ENCODE results near the gene KRTAP10-10. TPM values are rescaled to one million over a fixed set of nuclear protein-coding genes. Genes with fewer than 3 reads are reported as not detected.

KRTAP10-10 gene
- total RNA-seq, 1 experiment from 2014 or later: not detected

DNA sequence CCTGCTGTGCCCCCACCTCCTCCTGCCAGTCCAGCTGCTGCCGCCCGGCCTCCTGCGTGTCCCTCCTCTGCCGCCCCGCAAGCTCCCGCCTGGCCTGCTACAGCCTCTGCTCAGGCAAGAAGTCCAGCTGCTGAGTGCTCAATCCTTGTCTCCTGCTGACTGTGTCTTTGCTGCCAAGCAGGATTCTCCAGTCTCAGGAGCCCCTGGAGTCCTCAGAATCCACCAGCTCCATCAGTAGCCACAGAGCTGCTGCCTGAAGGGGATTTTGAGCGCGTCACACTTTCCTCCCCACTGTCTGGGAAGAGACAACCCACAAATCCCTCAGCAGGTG lies 10.0 kb downstream of the KRTAP10-10 start:
- CTCF ChIA-PET: no interaction called here
- intact Hi-C loops (cut with micrococcal nuclease): no loop called here
- Mint-ChIP-seq H3K36me3 (ENCODE audit: insufficient read depth, unreplicated experiment) (no peaks in the 10 kb centered on the region), H3K4me3 (ENCODE audit: unreplicated experiment) (no peak overlapping the region), H3K27ac (ENCODE audit: low read depth, unreplicated experiment) (no peak overlapping the region), H3K27me3 (ENCODE audit: insufficient read depth, unreplicated experiment) (peaks cover 23% of the 10 kb centered on the region), H3K4me1 (ENCODE audit: insufficient read depth, unreplicated experiment) (no peaks in the 10 kb centered on the region), H3K9me3 (ENCODE audit: unreplicated experiment) (peaks cover 16% of the 10 kb centered on the region)
- TF ChIP-seq, protein P1, sequence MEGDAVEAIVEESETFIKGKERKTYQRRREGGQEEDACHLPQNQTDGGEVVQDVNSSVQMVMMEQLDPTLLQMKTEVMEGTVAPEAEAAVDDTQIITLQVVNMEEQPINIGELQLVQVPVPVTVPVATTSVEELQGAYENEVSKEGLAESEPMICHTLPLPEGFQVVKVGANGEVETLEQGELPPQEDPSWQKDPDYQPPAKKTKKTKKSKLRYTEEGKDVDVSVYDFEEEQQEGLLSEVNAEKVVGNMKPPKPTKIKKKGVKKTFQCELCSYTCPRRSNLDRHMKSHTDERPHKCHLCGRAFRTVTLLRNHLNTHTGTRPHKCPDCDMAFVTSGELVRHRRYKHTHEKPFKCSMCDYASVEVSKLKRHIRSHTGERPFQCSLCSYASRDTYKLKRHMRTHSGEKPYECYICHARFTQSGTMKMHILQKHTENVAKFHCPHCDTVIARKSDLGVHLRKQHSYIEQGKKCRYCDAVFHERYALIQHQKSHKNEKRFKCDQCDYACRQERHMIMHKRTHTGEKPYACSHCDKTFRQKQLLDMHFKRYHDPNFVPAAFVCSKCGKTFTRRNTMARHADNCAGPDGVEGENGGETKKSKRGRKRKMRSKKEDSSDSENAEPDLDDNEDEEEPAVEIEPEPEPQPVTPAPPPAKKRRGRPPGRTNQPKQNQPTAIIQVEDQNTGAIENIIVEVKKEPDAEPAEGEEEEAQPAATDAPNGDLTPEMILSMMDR (IDR thresholded peaks at IDR 0.05; ENCODE audit: unreplicated experiment): no peak
- POLR2A ChIA-PET: no interaction called here
- BruUV-seq (replicated peaks): no TSS peak
- no peak for DNase-seq (ENCODE audit: unreplicated experiment)

DNA sequence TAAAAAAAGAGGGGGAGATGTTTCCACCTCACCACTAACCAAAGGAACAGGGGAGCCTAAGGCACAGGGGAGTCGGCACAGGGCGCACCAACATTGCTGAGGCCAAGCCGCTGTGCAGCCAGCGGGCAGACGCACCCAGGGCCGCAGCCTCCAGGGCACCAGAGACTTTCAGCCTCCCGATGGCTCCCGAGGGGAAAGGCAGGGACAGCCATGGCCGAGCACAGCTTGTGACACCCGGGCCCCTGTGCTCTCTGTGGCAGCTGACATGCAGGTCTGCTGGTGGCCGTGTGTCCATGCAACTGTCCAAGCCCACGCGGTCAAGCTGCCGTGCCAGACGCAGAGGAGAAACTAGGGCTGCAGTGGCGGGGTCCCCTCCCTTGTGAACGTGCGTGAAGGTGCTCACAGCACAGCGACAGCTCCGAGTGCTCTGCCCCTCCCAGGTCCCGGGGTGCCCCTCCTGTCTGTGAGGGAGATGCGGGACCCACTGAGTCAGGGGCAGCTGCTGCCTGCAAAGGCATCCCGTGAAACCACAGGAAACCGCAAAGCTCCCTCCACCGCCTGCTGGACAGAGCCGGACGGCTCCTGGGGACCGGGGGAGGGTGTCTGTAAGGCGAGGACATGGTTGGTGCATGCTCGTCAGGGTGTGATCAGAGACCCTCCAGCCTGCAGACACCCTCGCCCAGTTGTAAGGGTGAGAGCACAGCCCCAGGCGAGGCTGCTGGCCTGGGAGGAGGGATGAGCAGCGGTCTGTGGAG lies 11.6 kb downstream of the KRTAP10-10 start:
- H3K27me3 Mint-ChIP-seq (ENCODE audit: insufficient read depth, unreplicated experiment): peaks cover 29% of the 10 kb centered on the region
- ChIA-PET POLR2A (no interaction called here), CTCF (interaction anchor here (0.6 kb wide), 1 partner anchor 153 kb away, joined by 3 read pairs; the partner anchor contains the start of gene UBE2G2)
- TF ChIP-seq, protein P1 (IDR thresholded peaks at IDR 0.05; ENCODE audit: unreplicated experiment): no peak
- no peak for DNase-seq (ENCODE audit: unreplicated experiment)
- no peak overlapping the region for H3K27ac Mint-ChIP-seq (ENCODE audit: low read depth, unreplicated experiment)
- no peaks in the 10 kb centered on the region for H3K4me1 Mint-ChIP-seq (ENCODE audit: insufficient read depth, unreplicated experiment)
- BruUV-seq (replicated peaks): no TSS peak
- intact Hi-C loops (cut with micrococcal nuclease): no loop called here
- H3K36me3 Mint-ChIP-seq (ENCODE audit: insufficient read depth, unreplicated experiment): no peaks in the 10 kb centered on the region
- H3K9me3 Mint-ChIP-seq (ENCODE audit: unreplicated experiment): peaks cover 9% of the 10 kb centered on the region
- H3K4me3 Mint-ChIP-seq (ENCODE audit: unreplicated experiment): no peak overlapping the region

DNA sequence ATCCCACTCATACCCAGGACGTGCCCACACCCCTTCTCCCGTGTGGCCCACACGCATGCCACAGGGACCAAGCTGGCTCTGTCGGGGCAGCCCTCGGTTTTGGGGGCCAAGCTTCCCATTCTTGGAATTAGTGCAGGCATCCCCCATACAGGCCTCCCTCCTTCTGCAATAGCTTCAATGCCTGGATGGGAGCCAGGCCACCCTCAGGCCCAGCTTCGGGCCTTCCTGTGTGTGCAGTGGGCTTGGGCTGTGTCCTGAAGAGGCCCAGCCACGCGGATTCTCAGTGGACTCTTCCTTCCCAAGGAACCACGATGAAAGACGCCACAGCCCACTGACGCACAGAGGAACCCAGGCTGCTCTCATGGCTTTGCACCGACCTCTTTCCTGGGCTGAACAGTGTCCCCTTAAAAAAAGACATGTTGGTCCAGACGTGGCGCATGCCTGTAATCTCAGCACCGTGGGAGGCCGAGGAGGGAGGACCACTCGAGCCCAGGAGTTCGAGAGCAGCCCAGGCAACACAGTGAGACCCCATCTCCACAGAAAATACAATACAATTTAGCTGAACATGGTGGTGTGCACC lies 12.5 kb downstream of the KRTAP10-10 start:
- BruUV-seq (replicated peaks): no TSS peak
- CTCF ChIA-PET: interaction anchor here (0.6 kb wide), 1 partner anchor 152 kb away, joined by 3 read pairs; the partner anchor contains the start of gene UBE2G2
- TF ChIP-seq, protein P1 (IDR thresholded peaks at IDR 0.05; ENCODE audit: unreplicated experiment): no peak
- POLR2A ChIA-PET: no interaction called here
- Mint-ChIP-seq H3K4me3 (ENCODE audit: unreplicated experiment) (no peak overlapping the region), H3K36me3 (ENCODE audit: insufficient read depth, unreplicated experiment) (no peaks in the 10 kb centered on the region), H3K27ac (ENCODE audit: low read depth, unreplicated experiment) (no peak overlapping the region), H3K27me3 (ENCODE audit: insufficient read depth, unreplicated experiment) (peaks cover 35% of the 10 kb centered on the region), H3K4me1 (ENCODE audit: insufficient read depth, unreplicated experiment) (no peaks in the 10 kb centered on the region), H3K9me3 (ENCODE audit: unreplicated experiment) (peaks cover 4% of the 10 kb centered on the region)
- DNase-seq (ENCODE audit: unreplicated experiment): no peak
- intact Hi-C loops (cut with micrococcal nuclease): no loop called here

DNA sequence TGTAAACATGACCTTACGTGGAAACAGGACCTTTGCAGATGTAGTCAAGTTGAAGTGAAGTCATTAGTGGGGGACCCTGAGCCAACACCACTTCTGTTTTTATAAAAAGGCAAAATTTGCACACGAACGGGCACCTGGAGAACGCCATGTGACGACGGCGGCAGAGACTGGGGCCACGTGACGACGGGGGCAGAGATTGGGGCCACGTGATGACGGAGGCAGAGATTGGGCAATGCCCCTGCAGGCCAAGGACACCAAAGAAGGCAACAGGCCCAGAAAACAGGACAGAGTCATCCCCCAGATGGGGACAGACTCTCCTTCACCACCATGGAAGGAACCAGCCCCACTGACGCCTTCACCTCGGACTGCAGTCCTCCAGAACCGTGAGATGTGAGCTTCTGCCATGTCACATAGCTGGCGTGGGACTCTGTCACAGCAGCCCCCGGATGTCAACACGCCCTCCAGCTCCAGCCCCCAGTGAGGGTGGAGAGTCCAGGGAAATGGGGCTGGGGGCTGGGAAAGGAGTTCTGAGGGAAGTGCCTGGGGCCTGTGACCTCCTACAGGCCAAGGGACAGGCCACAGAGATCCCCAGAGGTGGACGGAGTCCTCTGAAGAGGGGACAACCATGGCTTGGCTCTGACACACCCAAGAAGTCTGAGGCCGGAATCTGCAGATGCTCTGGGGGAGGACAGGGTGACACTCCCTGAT lies 13.3 kb downstream of the KRTAP10-10 start:
- intact Hi-C loops (cut with micrococcal nuclease): no loop called here
- Mint-ChIP-seq H3K9me3 (ENCODE audit: unreplicated experiment) (no peaks in the 10 kb centered on the region), H3K4me3 (ENCODE audit: unreplicated experiment) (no peak overlapping the region), H3K36me3 (ENCODE audit: insufficient read depth, unreplicated experiment) (no peaks in the 10 kb centered on the region), H3K27ac (ENCODE audit: low read depth, unreplicated experiment) (no peak overlapping the region), H3K4me1 (ENCODE audit: insufficient read depth, unreplicated experiment) (no peaks in the 10 kb centered on the region), H3K27me3 (ENCODE audit: insufficient read depth, unreplicated experiment) (peaks cover 35% of the 10 kb centered on the region)
- CTCF ChIA-PET: interaction anchor here (0.7 kb wide), 1 partner anchor 140 kb away, joined by 3 read pairs; no protein-coding TSS in a partner anchor
- BruUV-seq (replicated peaks): no TSS peak
- no peak for DNase-seq (ENCODE audit: unreplicated experiment)
- TF ChIP-seq, protein P1 (IDR thresholded peaks at IDR 0.05; ENCODE audit: unreplicated experiment): no peak
- POLR2A ChIA-PET: no interaction called here
